Ishikawa (cell line): ENCODE results near the gene VWC2L.

Experiments used
- EGR1 ChIP-seq: IDR thresholded peaks from 2 replicates; pipeline ENCODE4 v1.6.1; 2012
- EP300 ChIP-seq: IDR thresholded peaks from 2 replicates; pipeline ENCODE4 v1.6.1; 2012; ENCODE audit warnings: borderline replicate concordance
- FOXM1 ChIP-seq: IDR thresholded peaks from 2 replicates; pipeline ENCODE4 v1.6.1; 2012; ENCODE audit warnings: low read depth, borderline replicate concordance
- NFIC ChIP-seq: IDR thresholded peaks from 2 replicates; pipeline ENCODE4 v1.6.1; 2012
- RAD21 ChIP-seq: IDR thresholded peaks from 2 replicates; pipeline ENCODE4 v1.6.1; 2012; ENCODE audit warnings: low read depth
- TAF1 ChIP-seq: IDR thresholded peaks from 2 replicates; pipeline ENCODE4 v1.6.1; 2012; ENCODE audit warnings: low read depth, mild to moderate bottlenecking
- USF1 ChIP-seq: IDR thresholded peaks from 2 replicates; pipeline ENCODE4 v1.6.1; 2012
- YY1 ChIP-seq: IDR thresholded peaks from 2 replicates; pipeline ENCODE4 v1.6.1; 2012; ENCODE audit warnings: low read depth

- no peak for TF ChIP-seq TAF1
- TF ChIP-seq EP300 = no peak
- no peak for TF ChIP-seq RAD21
- no peak; the same call in 1 of the 2 replicates for TF ChIP-seq NFIC
- no peak for TF ChIP-seq EGR1
- TF ChIP-seq YY1 = no peak
- no peak for TF ChIP-seq USF1
- TF ChIP-seq FOXM1 = no peak
Measured at GRCh38 chr2:214574084-214574781, 163.4 kb downstream of the VWC2L start.
